ENCODE measurements around the gene ATP1B4.
A peak's percentile ranks its signal among the peaks of the same experiment; 100 is the strongest.

Gene ATP1B4

DNA sequence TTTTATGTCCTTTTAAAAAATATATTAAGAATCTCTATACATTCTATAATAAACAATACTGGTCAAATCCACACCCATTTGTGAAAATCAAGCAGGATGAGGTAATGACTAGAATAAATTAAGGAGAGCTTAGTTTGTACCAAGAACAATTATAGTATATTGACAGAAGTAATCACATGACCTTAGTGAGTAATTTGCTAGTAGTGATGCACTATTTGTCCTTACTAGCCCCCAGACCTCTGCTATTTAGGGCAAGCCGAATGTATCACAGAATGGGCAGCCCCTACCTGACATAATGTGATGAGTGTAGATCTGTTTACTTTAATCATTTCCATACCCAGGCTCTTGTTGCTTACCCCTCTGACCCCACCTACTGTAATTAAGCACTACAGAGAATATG lies 15.8 kb downstream of the ATP1B4 start:
- DNase-seq = no peak

DNA sequence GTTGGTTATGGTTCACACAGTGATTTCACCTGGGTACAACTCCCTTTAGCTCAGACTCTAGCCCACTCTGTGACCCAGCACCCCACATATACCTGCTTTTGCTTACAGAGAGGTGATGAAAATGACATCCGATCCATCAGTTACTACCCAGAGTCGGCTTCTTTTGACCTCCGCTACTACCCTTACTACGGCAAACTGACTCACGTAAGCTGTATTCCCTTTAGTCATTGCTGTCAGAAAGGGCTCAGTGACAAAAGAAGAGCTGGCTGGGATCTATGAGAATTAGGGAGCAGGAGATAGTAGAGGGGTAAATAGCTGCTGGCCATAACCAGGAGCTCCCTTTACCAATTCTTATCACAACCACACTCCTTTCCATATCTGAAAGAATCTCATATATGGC lies 16.7 kb downstream of the ATP1B4 start:
- no peak for DNase-seq

GRCh38 chrX:120379937-120380681 lies 18.2 kb downstream of the ATP1B4 start:
- no peak for DNase-seq

- DNase-seq = peak; percentile 5 to 28
Measured at GRCh38 chrX:120380699-120381098, 18.8 kb downstream of the ATP1B4 start.

- DNase-seq = no peak
Measured at GRCh38 chrX:120401301-120401700, 39.4 kb downstream of the ATP1B4 start.

GRCh38 chrX:120402369-120402768 lies 40.5 kb downstream of the ATP1B4 start:
- no peak for DNase-seq

DNA sequence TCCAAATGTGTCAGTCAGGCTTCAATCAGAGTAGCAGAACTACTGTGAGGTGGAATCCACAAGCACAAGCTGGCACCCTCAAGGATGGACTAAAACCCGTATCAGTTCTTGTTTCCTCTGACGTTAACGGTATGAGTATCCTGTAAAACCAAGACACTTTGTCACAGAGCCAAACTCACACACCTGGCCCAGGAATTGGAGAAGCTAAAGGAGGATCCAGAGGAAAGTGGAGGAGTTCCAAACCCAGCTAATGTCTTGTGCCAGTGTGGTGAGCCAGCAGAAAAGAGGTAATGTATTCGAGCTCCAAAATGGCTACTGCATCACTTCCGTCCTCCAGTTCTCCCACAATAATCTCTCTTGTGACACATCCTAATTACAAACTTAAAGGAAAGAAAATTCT lies 44.7 kb downstream of the ATP1B4 start:
- DNase-seq = no peak

GRCh38 chrX:120408168-120408567 lies 46.3 kb downstream of the ATP1B4 start:
- DNase-seq = no peak

DNA sequence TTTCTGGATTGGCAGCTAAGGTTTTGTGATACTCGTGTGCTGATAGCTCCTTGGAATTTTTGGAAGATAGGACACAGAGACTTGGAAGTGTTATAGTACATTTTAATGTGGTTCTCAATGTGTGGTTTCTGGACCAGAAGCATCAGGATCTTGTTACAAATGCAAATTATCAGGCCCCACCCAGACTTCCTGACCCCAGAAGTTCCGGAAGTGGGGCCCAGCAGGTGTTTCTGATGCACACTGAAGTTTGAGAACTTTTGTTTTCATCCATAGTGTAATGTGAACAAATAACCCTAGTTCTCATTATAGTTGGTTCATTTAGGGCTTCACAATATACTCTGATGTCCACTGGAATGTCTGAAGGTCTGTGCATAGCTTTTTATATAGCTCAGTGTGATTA lies 57.6 kb downstream of the ATP1B4 start:
- DNase-seq = no peak

- no peak for DNase-seq
Measured at GRCh38 chrX:120426599-120426998, 64.7 kb downstream of the ATP1B4 start.

GRCh38 chrX:120428309-120428708 lies 66.4 kb downstream of the ATP1B4 start:
- DNase-seq = no peak

- DNase-seq = no peak
Measured at GRCh38 chrX:120429776-120430540, 68.1 kb downstream of the ATP1B4 start.

Data from AML-193 (cell line).